Stimulated activated naive CD8-positive, alpha-beta T cell treated with anti-CD3 and anti-CD28 coated beads, Interleukin-15, Interleukin-2, amounts not matched to agents 100 U/mL and 50 U/mL, for 24 hours (primary cell): Measurements from ENCODE around the gene RTL9.
"Not testable (repeated sequence)": the region's sequence is repeated elsewhere in the genome, so short reads cannot be mapped to it uniquely, and the experiment has no call there.

Source experiments
- ATAC-seq: fragments of 150-1000 bp; cut with Tn5 transposase; one replicate; pipeline ENCODE4 v1.10.0; 2021
- DNase-seq: peaks from one replicate; pipeline ENCODE4 v3.0.0; 2021

RTL9 gene

GRCh38 chrX:110358548-110358947 lies at the start of gene RTL9:
RTL9 (plus strand) TSS chrX:110358848; CDS start chrX:110450618, 91,770 bp downstream.
- ATAC-seq (no peak), DNase-seq (no peak)

DNA sequence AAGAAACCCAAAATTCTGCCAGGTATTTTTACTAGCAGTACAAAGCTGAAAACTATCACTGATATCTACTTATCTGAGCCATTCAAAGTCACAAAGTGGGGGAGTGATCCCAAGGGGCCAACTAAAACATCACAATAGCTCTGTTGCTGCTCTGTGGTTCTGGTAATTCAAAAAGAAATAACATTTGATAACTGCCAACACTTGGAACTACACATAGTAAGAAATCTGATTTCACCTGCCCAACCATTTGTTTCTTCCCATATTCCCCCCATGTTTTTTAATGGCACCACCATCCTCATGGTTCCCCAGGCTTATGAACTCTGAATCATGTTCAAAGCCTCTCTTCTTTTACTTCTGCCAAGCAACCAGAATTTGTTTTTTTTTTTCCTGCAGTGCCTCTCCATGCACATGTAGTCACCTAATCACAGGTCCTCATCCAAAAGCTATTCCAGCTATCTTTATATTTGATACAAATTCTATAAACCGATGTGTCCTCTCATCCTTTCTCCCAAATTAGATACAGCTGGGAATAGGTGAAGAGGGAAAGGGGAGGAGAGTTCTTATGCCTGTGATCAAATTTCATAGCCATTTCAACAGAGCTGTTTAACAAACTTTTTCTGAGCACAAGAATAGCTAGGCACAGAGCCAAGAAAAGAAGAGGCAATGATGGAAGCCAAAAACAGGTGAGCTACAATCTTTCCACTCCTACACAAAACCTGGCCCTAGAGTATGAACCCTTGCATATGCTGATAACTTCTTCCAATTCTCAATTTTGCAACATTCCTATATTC lies 48.5 kb upstream of the RTL9 start:
- no peak for DNase-seq

DNA sequence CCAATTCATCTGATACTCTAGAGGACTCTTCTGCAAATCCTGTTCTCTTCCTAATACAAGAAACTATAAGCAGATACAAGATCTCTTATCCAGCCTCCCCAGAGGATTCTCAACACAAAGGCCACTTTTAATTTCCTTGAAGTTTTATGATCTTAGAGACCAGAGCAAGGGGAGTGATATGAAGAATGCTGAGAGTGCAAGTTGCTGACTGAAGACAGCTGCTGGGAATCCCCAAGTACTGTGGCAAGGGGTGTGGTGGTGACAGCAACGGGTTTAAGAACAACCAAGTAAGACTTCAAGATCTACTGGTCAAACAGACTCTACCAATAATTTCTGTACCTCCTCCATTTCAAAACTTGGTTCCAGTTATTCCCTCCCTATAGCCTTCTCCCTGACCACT lies 47.8 kb upstream of the RTL9 start:
- ATAC-seq (peak; percentile 89), DNase-seq (peak; percentile 14)

More for the DNA sequence above, 48.5 kb upstream of the RTL9 start:
- no peak for ATAC-seq

- DNase-seq (no peak), ATAC-seq (no peak)
Observed at GRCh38 chrX:110311437-110312230, 47.0 kb upstream of the RTL9 start.

DNA sequence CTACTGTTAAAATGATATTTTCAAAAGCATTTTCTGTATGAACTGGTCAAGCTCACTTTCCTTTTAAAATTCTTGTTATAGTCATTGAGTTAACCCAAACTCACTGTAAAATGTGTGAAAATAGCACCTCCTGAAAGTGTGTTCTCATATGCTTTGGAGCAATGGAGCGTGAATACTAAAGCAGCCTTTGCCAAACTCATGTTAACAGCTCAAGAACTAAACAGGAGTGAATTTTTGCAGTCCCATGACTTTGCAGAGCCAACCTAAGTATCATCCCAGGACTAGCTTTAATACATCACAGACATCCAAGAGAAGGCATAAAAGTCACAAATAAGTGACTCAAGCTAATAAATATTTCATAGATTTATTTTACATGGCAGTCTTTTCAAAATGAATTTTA lies 43.1 kb upstream of the RTL9 start:
- ATAC-seq (no peak), DNase-seq (no peak)

DNA sequence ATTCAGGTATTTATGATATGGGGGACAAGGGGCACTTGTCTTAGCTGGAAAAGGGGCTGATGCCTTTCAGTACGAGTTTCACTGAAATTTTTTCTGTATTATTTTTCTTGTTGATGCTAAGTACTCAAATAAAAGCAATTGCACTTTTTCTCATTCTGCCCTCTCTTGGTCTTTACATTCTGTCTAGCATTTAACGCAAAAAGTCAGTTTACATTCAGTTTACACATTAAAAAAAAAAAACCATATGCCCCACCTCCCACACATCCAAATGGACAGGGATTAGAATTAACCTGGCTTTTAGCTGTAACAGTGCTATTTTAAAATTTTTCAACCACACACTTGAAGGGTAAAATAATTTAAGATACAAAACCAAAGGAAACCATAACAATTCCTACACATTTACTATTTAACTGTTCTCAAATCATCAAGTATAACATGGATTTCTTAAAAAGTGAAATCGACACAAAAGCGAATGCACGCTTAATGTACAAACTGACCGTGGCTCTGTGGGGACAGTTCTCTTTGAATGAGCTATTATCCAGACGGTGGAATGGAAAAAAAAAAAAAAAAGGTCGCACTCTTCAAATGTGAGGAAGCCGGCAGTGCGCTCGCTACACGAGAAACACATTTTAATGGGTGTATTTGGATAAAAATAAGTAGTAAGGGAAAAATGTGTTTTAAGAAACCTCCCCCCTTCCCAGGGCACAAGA lies 42.1 kb upstream of the RTL9 start:
- ATAC-seq (no peak), DNase-seq (no peak)

- DNase-seq = peak; percentile 28
- peak; percentile 29 for ATAC-seq
Observed at GRCh38 chrX:110317061-110317819, 41.4 kb upstream of the RTL9 start.

DNA sequence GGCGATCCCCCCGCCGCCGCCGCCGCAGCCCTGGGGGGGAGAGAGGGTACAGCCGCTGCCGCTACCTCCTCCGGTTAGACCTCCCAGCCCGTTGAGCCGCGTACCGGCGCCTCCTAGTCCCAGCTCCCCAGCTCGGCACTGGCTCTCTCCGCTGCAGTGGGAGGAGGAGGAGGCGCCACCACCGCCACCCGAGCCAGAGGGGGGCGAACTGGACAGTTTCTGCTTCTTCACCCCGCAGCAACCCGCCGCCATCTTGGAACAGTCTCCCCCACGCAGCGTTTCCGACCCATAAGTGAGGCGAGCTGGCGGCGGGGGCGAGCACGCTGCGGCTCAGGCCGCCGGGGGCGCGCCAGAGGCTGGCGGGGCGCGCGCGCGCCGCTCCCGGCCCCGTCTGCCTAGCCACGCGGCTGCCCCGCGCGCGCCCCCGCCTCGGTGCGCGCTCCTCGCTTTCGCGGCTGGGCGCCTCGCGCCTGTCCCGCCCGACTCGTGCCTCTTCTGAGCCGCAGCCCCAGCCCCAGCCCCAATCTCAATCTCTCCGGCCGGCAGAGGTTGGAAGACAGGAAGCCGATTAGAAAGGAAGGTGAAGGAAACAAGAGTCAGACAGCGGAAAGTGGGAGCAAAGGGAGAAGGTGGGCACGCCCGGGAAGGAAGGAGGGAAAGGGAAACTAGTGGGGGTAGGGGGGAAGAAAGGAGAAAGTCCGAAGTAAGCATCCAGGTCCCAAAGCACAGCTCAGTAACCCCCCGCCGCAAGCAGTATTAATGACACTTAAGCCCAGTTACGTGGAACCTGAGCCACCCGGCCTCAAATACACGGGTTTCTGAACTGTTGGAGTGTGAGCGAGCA lies 40.6 kb upstream of the RTL9 start, which contains the start of gene AMMECR1:
Gene AMMECR1, minus strand, starts transcription at position 266 of the 844 bp plus-strand sequence. Its CDS starts 14 bp downstream, at position 252.
- ATAC-seq (peak; percentile 91), DNase-seq (peak; percentile 78)

GRCh38 chrX:110318664-110318968 lies 40.0 kb upstream of the RTL9 start:
- DNase-seq = no peak
- peak; percentile 16 for ATAC-seq

GRCh38 chrX:110320381-110320987 lies 38.2 kb upstream of the RTL9 start:
- ATAC-seq = no peak
- DNase-seq = no peak

DNA sequence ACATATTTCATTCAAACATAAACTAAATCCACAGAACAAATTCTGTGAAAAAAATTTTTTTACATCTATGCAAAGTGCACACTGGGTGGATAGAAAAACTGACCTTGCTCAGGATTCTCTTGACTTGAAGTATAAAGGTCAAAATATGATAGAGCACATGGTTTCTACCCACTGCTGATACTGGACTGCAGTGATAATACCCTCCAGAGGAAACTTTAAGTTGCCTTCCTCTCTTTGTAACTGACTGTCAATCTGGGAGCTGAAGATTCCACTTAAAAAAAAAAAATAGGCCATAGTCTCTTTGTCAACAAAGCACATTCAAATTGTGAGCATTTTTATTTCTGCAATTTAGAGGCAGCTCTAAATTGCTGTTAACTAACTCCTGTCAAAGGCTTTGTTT lies 37.6 kb upstream of the RTL9 start:
- no peak for ATAC-seq
- no peak for DNase-seq

GRCh38 chrX:110321670-110322069 lies 37.0 kb upstream of the RTL9 start:
- DNase-seq (no peak), ATAC-seq (no peak)

DNA sequence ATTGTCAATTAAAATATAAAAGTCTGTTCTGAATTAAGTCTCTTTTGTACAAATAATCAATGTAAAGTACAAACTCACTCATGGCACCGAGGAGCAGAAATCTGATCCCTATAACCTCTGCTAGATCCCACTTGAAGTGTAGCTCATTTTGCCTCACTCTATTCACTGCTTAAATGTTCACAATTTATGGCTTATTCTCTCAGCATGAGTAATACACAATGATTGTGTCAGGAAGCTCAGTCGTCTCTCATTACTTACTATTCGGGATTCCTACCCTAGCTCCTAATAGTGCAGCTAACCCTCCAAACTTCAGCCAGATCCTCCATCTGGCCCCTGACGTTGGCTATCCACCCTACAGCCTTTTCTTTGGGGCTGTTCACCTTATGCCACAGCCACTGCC lies 36.0 kb upstream of the RTL9 start:
- no peak for DNase-seq
- no peak for ATAC-seq

DNA sequence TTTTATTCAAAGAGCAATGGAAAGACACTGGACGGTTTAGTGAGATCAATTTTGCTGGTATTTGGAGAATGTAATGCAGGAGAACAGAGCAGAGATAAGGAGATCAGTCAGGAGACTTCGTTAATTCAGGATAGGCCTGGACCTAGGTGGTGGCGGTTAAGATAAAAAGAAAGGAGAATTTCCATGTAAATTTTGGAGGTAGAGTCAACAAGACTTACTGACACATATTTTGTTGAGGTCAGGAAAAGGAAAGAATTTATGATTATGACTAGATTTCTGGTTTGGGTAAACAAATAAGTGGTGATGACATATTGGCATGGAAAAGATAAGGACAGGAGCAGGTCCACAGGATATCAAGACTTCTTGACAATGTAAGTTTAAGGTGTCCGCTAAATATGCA lies 31.9 kb upstream of the RTL9 start:
- no peak for ATAC-seq
- DNase-seq = no peak

DNA sequence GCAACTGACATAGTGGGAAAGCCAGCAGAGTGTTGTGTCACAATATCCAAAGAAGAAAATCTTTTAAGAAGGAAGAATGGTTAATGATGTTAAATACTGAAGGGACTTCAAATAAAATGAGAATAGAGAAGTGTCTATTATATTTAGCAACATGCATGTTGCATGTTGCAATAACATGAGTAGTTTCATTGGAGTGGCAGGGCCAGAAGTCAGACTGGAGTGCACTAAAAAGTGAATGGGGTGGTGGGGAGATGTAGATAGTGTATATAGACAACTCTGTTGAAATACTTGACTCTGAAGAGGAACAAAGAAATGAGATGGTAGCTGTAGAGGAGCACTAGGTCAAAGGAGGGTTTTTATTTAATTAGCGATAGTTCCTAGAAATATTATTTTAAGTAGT lies 31.3 kb upstream of the RTL9 start:
- DNase-seq = no peak
- ATAC-seq = no peak

GRCh38 chrX:110328613-110329012 lies 30.0 kb upstream of the RTL9 start:
- not testable (repeated sequence) for DNase-seq, ATAC-seq

GRCh38 chrX:110331444-110332030 lies 27.1 kb upstream of the RTL9 start:
- ATAC-seq = no peak
- no peak for DNase-seq

DNA sequence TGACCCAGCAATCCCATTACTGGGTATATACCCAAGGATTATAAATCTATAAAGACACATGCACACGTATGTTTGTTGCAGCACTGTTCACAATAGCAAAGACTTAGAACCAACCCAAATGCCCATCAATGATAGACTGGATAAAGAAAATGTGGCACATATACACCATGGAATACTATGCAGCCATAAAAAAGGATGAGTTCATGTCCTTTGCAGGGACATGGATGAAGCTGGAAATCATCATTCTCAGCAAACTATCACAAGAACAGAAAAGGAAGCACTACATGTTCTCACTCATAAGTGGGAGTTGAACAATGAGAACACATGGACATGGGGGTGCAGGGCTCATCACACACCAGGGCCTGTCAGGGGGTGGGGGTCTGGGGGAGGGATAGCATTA lies 25.2 kb upstream of the RTL9 start:
- ATAC-seq, DNase-seq: not testable (repeated sequence)

- DNase-seq = no peak
Observed at GRCh38 chrX:110338935-110339334, 19.7 kb upstream of the RTL9 start.

More at GRCh38 chrX:110338935-110339334, 19.7 kb upstream of the RTL9 start:
- ATAC-seq = no peak
